BJ (cell line): ENCODE results near the gene TMEM272. TPM values are rescaled to one million over a fixed set of nuclear protein-coding genes. Genes with fewer than 3 reads are reported as not detected.

Source experiments
- CTCF ChIA-PET: fragments of 350-600 bp; formaldehyde crosslinking; extraction: SDS; loops from one replicate; lab custom pipeline; 2021; ENCODE audit warnings: antibody characterized with exemption, inconsistent platforms; lab: Yijun Ruan, JAX
- POLR2A ChIA-PET: fragments of 300-600 bp; sonication (Branson Sonifier 250); formaldehyde crosslinking; extraction: SDS; loops from one replicate; lab custom pipeline; 2021; ENCODE audit warnings: antibody characterized with exemption; lab: Charles Lee
- DNase-seq: peaks from one replicate; pipeline ENCODE4 v3.0.0-alpha.2; 2011; ENCODE audit warnings: low read depth
- H3K27me3 ChIP-seq: 2 replicates; pipeline ENCODE4 v1.6.0; 2011; ENCODE audit warnings: low read length; ENCODE audit not compliant: control insufficient read depth, insufficient read depth
- H3K36me3 ChIP-seq: 2 replicates; pipeline ENCODE4 v1.5.1; 2011; ENCODE audit warnings: low read length; ENCODE audit not compliant: control insufficient read depth, insufficient read depth
- H3K4me3 ChIP-seq: 2 replicates; pipeline ENCODE4 v1.5.1; 2011; ENCODE audit warnings: low read depth, mild to moderate bottlenecking, control low read depth, low read length
- polyA plus RNA-seq: library from polyadenylated mRNA; depleted of rRNA; stranded (reverse); fragments of >200 nt; gene quantifications from 2 replicates; pipeline ENCODE4 v1.2.3, GENCODE V29; 2011
- TF ChIP-seq, protein P1 (sequence below): IDR thresholded peaks from 2 replicates; pipeline ENCODE4 v1.5.1; 2011; ENCODE audit warnings: low read depth, mild to moderate bottlenecking, control low read depth, inconsistent platforms, low read length, moderate library complexity; ENCODE audit not compliant: insufficient read depth

Gene TMEM272
- polyA plus RNA-seq, 1 experiment = not detected

DNA sequence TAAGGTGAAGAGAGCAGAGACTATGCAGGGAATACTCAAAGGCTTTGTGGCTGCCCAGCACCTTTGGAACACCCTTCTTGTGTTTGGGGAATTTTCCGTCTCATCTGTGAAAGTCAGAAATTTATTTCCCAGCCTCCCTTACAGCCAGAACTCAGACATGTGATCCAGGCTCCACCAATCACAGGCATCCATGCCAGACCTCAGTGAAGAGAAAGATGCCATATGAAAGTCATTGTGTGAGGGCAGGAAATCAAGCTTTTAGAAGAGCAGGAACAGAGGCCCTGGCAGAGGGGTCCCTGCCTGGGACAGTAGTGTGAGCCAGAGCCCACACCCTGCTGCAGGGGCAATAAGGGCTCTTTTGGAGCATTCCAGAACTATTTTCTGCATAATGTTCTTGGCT lies 28.9 kb upstream of the TMEM272 start:
- Histone ChIP-seq H3K4me3 (no peak overlapping the region), H3K27me3 (no peaks in the 10 kb centered on the region; the same call in none of the 2 replicates), H3K36me3 (no peaks in the 10 kb centered on the region)
- POLR2A ChIA-PET = no interaction called here
- CTCF ChIA-PET = interaction anchor here (2.6 kb wide), 1 partner anchor 21 kb away, joined by 9 read pairs; no protein-coding TSS in a partner anchor
- TF ChIP-seq, protein P1, sequence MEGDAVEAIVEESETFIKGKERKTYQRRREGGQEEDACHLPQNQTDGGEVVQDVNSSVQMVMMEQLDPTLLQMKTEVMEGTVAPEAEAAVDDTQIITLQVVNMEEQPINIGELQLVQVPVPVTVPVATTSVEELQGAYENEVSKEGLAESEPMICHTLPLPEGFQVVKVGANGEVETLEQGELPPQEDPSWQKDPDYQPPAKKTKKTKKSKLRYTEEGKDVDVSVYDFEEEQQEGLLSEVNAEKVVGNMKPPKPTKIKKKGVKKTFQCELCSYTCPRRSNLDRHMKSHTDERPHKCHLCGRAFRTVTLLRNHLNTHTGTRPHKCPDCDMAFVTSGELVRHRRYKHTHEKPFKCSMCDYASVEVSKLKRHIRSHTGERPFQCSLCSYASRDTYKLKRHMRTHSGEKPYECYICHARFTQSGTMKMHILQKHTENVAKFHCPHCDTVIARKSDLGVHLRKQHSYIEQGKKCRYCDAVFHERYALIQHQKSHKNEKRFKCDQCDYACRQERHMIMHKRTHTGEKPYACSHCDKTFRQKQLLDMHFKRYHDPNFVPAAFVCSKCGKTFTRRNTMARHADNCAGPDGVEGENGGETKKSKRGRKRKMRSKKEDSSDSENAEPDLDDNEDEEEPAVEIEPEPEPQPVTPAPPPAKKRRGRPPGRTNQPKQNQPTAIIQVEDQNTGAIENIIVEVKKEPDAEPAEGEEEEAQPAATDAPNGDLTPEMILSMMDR = no peak
- DNase-seq = no peak

DNA sequence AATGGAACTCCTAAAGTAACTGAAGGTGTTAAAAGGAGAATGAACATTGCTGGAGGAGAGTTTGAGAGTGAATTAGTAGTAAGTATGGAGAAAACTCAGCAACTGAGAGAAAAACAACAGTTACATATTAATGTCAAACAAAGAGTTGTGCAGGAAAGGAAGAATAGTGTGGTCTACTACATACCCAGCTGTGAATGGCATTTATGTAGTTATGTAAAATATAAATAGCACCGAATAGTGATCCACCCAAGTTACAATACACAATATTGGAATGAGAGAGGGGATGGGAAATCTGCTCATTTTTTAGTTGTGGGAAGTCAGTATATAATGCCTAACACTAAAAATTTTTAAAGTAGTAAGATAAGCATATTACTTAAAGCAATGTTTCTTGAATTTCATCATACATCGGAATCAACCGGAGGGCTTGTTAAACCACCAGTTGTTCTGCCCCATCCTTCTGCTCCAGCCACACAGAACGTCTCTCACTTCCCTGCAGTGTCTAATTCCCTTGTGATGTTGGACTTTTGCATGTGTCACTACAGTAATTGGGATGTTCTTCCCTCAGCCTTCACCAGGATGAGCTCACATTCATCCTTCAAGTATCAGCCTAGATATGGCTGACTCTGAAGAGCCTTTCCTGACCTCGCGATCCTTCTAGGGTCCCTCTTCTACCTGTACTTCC lies 28.3 kb upstream of the TMEM272 start:
- no peak overlapping the region for H3K4me3 ChIP-seq
- no peaks in the 10 kb centered on the region; the same call in none of the 2 replicates for H3K27me3 ChIP-seq
- ChIA-PET CTCF (interaction anchor here (2.6 kb wide), 1 partner anchor 22 kb away, joined by 9 read pairs; no protein-coding TSS in a partner anchor), POLR2A (no interaction called here)
- H3K36me3 ChIP-seq = no peaks in the 10 kb centered on the region
- TF ChIP-seq, protein P1 = no peak
- no peak for DNase-seq

DNA sequence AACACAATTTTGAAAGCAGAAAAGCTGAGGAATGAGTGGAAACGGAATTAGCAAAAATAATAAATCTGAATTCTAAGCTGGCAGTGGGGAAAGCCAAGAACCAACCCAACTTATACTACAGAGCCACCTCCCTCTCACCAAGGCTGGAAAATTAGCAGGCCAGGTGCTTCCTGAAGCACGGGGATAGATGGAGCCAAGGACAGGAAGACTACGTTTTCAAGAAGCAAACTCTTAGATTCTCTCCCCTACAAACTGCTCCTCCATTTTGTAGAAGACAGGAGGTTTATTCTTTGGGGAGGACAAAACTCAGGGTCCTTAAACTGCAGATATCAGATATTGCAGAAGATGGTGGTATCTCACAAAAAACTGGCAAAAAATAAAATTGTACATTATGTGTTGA lies 25.6 kb upstream of the TMEM272 start:
- TF ChIP-seq, protein P1 = no peak
- POLR2A ChIA-PET = no interaction called here
- CTCF ChIA-PET = no interaction called here
- Histone ChIP-seq H3K4me3 (no peak overlapping the region), H3K27me3 (peaks cover 1% of the 10 kb centered on the region), H3K36me3 (no peaks in the 10 kb centered on the region)
- DNase-seq = no peak

DNA sequence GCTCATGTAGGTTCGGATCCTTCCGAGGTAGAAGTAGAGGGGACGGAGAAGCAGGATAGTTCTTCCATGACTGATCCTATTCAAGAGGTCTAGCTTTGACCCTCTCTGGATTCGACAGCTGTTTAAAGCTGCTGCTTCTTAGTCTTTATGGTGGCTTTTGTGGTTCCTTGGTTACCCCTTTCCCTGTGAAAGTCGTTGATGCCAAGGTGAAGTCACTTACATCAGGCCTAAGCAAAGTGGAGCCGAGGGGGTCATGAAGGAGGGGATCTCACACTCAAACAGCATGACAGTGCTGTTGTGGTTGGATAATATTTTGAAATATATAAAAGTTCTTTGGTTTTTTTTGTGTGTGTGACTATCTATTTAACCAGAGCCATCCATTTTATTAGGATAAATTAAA lies 24.9 kb upstream of the TMEM272 start:
- Histone ChIP-seq H3K36me3 (no peaks in the 10 kb centered on the region), H3K4me3 (no peak overlapping the region), H3K27me3 (peaks cover 1% of the 10 kb centered on the region)
- DNase-seq = no peak
- CTCF ChIA-PET = no interaction called here
- POLR2A ChIA-PET = no interaction called here
- TF ChIP-seq, protein P1 = no peak

DNA sequence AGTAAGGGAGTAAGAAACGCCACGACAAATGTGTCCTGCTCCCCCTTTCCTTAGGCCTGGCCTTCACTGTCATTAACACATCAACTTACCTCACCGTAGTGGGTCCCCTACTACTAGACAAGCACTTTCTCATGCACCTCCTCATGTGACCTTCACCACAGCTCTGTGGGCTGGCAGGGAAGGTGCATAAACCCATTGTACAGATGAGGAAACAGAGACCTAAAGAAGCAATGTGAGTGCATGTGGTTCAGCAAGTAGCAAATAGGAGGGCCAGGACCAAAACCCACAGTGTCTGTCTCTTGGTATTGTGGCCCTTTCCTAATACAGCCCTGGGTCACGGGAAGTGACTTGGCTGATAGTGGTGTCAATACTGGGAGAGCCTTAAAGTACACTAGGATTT lies 22.1 kb upstream of the TMEM272 start:
- H3K4me3 ChIP-seq = no peak overlapping the region
- peaks cover 4% of the 10 kb centered on the region for H3K27me3 ChIP-seq
- no peak for DNase-seq
- POLR2A ChIA-PET = no interaction called here
- TF ChIP-seq, protein P1 = no peak
- CTCF ChIA-PET = no interaction called here
- no peaks in the 10 kb centered on the region for H3K36me3 ChIP-seq
